Activated B cell treated with CpG ODN at 0.5 μM for 24 hours (primary cell): Measurements from ENCODE around the gene SNPH. TPM values are rescaled to one million over a fixed set of nuclear protein-coding genes. Genes with fewer than 3 reads are reported as not detected.
A peak's percentile ranks its signal among the peaks of the same experiment; 100 is the strongest.

Experiments used
- ATAC-seq: fragments of 200-7000 bp; cut with Tn5 transposase; one replicate; pipeline ENCODE4 v1.10.0; 2021; ENCODE audit warnings: low read depth, mild to moderate bottlenecking, moderate library complexity
- CTCF ChIA-PET: fragments of 350-600 bp; sonication (Branson Sonifier 250); formaldehyde crosslinking; loops from one replicate; lab custom pipeline; 2021; ENCODE audit warnings: antibody characterized with exemption; lab: Charles Lee
- POLR2A ChIA-PET: fragments of 350-600 bp; sonication (Branson Sonifier 250); formaldehyde crosslinking; loops from one replicate; lab custom pipeline; 2021; ENCODE audit warnings: antibody characterized with exemption; lab: Charles Lee
- DNase-seq: peaks from one replicate; pipeline ENCODE4 v3.0.0; 2022
- H3K27ac Mint-ChIP-seq: one replicate; pipeline ENCODE4 v1.8.0; 2020; ENCODE audit warnings: mixed read lengths
- H3K27me3 Mint-ChIP-seq: one replicate; pipeline ENCODE4 v1.8.0; 2021; ENCODE audit warnings: mixed read lengths
- H3K36me3 Mint-ChIP-seq: one replicate; pipeline ENCODE4 v1.8.0; 2021; ENCODE audit warnings: low read depth, mixed read lengths
- H3K4me1 Mint-ChIP-seq: one replicate; pipeline ENCODE4 v1.8.0; 2021; ENCODE audit warnings: mixed read lengths
- H3K4me3 Mint-ChIP-seq: one replicate; pipeline ENCODE4 v1.8.0; 2020; ENCODE audit warnings: mild to moderate bottlenecking, mixed read lengths
- H3K9me3 Mint-ChIP-seq: one replicate; pipeline ENCODE4 v1.8.0; 2020; ENCODE audit warnings: mixed read lengths
- CTCF ChIP-seq: fragments of 200-600 bp; IDR thresholded peaks from one replicate; pipeline ENCODE4 v1.8.0; 2022; ENCODE audit warnings: antibody characterized with exemption, mild to moderate bottlenecking
- intact Hi-C: fragments of 100-400 bp; cut with micrococcal nuclease; formaldehyde crosslinking; loops from one replicate; pipeline ENCODE4 v1.15.1; 2024
- total RNA-seq: library from RNA; stranded (reverse); gene quantifications from 2 replicates; pipeline ENCODE4 v1.2.3, GENCODE V29; 2022

The SNPH gene
- total RNA-seq, 1 donor from 2014 or later, result 0.86 TPM

- H3K4me1 Mint-ChIP-seq, result peaks cover 13% of the 10 kb centered on the region
- H3K27ac Mint-ChIP-seq, result no peak within 1 kb of the TSS
- H3K27me3 Mint-ChIP-seq, result peaks cover 23% of the 10 kb centered on the region
- DNase-seq (peak; percentile 56), ATAC-seq (peak; percentile 89)
- peaks cover 3% of the 10 kb centered on the region for H3K9me3 Mint-ChIP-seq
- H3K36me3 Mint-ChIP-seq, result no peaks in the 10 kb centered on the region
- intact Hi-C loops, result loop anchor here (1.0 to 10.0 kb wide), 4 partner anchors 40 to 384 kb away; partner anchors contain the start of genes NSFL1C, PSMF1 and SNPH
- ChIA-PET POLR2A (no interaction called here), CTCF (no interaction called here)
- no peak for TF ChIP-seq CTCF
- H3K4me3 Mint-ChIP-seq, result peak within 1 kb of the TSS; percentile 76
Measured at GRCh38 chr20:1225783-1226654, 40.1 kb upstream of the SNPH start, which contains the start of gene RAD21L1. TSS of gene RAD21L1 (plus strand) at chr20:1226044. CDS start at chr20:1228454, 2,410 bp downstream.

DNA sequence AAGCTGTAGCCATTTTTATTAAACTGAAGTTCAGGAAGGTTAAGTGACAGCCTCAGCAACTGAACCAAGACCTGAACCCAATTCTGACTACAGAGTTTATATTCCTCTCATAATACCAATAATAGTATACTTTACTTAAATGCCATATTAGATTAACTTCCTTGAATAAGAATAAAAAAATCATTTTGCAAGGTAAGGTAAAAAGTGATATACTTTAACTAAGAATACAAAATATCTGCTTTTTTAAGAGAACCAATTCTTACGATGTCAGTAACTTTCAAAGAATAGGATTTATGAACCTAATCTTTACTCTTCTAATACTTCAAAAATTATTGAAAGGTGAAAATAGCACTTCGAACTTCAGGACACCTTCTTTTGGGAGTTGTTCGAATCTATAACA, 36.6 kb upstream of the SNPH start:
- no peak overlapping the region for H3K4me3 Mint-ChIP-seq
- H3K9me3 Mint-ChIP-seq, result no peaks in the 10 kb centered on the region
- peaks cover 25% of the 10 kb centered on the region for H3K27me3 Mint-ChIP-seq
- no peaks in the 10 kb centered on the region for H3K36me3 Mint-ChIP-seq
- ATAC-seq (no peak), DNase-seq (no peak)
- ChIA-PET CTCF (no interaction called here), POLR2A (no interaction called here)
- intact Hi-C loops, result loop anchor here (5.0 to 10.0 kb wide), 3 partner anchors 112 to 387 kb away; partner anchors contain the start of genes NSFL1C and PSMF1
- TF ChIP-seq CTCF, result no peak
- H3K27ac Mint-ChIP-seq, result no peak overlapping the region
- peaks cover 13% of the 10 kb centered on the region for H3K4me1 Mint-ChIP-seq

DNA sequence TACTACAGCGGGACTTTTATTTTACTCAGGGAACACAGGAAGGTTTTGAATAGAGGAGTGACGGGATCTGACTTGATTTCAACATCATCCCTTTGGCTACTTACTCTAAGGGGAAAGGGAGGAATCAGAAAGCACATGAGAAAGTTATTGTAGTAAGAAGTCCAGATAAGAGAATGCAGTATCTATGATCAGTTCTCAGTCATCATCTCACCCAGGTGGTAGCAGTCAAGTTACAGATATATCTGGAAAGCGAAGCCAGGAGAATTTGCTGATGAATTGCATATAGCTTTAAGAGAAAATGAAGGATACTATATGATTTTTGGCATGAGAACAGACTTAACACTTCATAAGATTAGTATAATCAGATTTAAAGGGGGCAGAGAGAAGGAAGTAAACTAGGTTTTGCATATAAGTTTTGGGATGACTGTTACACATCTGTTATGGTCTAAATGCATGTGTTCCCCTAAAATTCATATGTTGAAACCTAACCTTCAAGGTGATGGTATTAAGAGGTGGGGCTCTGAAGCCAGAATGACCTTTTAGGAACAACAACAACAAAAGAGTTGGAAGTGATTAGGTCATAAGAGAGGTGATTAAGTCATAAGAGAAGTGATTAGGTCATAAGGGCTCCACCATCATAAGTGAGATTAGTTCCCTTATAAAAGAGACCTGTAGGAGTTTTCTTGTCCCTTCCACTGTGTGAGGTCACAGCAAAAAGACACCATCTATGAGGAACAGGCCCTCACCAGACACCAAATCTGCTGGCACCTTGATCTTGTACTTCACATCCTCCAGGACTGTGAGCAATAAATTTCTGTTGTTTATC, 33.6 kb upstream of the SNPH start:
- no peaks in the 10 kb centered on the region for H3K4me1 Mint-ChIP-seq
- no peak overlapping the region for H3K27ac Mint-ChIP-seq
- no peak overlapping the region for H3K4me3 Mint-ChIP-seq
- H3K27me3 Mint-ChIP-seq, result peaks cover 20% of the 10 kb centered on the region
- intact Hi-C loops, result no loop called here
- H3K36me3 Mint-ChIP-seq, result no peaks in the 10 kb centered on the region
- no peak for TF ChIP-seq CTCF
- CTCF ChIA-PET, result no interaction called here
- ATAC-seq (peak; percentile 45), DNase-seq (no peak)
- H3K9me3 Mint-ChIP-seq, result no peaks in the 10 kb centered on the region
- POLR2A ChIA-PET, result no interaction called here

GRCh38 chr20:1240549-1240948, 25.5 kb upstream of the SNPH start:
- Mint-ChIP-seq H3K27me3 (peaks cover 21% of the 10 kb centered on the region), H3K4me1 (no peaks in the 10 kb centered on the region), H3K27ac (no peak overlapping the region), H3K4me3 (no peak overlapping the region), H3K36me3 (no peaks in the 10 kb centered on the region), H3K9me3 (no peaks in the 10 kb centered on the region)
- DNase-seq, result no peak
- ChIA-PET POLR2A (no interaction called here), CTCF (no interaction called here)
- TF ChIP-seq CTCF, result no peak
- intact Hi-C loops, result no loop called here
- ATAC-seq, result no peak

- no peak for TF ChIP-seq CTCF
- ChIA-PET CTCF (no interaction called here), POLR2A (no interaction called here)
- H3K36me3 Mint-ChIP-seq, result no peaks in the 10 kb centered on the region
- no peak overlapping the region for H3K27ac Mint-ChIP-seq
- H3K4me1 Mint-ChIP-seq, result no peaks in the 10 kb centered on the region
- DNase-seq, result no peak
- H3K4me3 Mint-ChIP-seq, result no peak overlapping the region
- intact Hi-C loops, result no loop called here
- ATAC-seq, result no peak
- no peaks in the 10 kb centered on the region for H3K9me3 Mint-ChIP-seq
- H3K27me3 Mint-ChIP-seq, result peaks cover 21% of the 10 kb centered on the region
Measured at GRCh38 chr20:1241456-1241855, 24.6 kb upstream of the SNPH start.
